Bone marrow (tissue), 2 donors: ENCODE data around the gene ZC3H7B.
A peak's percentile ranks its signal among the peaks of the same experiment; 100 is the strongest.
"Not testable (repeated sequence)": the region's sequence is repeated elsewhere in the genome, so short reads cannot be mapped to it uniquely, and the experiment has no call there.

Experiments used
- DNase-seq, 2 donors: peaks; one replicate each; lab custom pipeline; 2025; lab: John Stamatoyannopoulos, UW

The ZC3H7B gene, protein sequence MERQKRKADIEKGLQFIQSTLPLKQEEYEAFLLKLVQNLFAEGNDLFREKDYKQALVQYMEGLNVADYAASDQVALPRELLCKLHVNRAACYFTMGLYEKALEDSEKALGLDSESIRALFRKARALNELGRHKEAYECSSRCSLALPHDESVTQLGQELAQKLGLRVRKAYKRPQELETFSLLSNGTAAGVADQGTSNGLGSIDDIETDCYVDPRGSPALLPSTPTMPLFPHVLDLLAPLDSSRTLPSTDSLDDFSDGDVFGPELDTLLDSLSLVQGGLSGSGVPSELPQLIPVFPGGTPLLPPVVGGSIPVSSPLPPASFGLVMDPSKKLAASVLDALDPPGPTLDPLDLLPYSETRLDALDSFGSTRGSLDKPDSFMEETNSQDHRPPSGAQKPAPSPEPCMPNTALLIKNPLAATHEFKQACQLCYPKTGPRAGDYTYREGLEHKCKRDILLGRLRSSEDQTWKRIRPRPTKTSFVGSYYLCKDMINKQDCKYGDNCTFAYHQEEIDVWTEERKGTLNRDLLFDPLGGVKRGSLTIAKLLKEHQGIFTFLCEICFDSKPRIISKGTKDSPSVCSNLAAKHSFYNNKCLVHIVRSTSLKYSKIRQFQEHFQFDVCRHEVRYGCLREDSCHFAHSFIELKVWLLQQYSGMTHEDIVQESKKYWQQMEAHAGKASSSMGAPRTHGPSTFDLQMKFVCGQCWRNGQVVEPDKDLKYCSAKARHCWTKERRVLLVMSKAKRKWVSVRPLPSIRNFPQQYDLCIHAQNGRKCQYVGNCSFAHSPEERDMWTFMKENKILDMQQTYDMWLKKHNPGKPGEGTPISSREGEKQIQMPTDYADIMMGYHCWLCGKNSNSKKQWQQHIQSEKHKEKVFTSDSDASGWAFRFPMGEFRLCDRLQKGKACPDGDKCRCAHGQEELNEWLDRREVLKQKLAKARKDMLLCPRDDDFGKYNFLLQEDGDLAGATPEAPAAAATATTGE

DNA sequence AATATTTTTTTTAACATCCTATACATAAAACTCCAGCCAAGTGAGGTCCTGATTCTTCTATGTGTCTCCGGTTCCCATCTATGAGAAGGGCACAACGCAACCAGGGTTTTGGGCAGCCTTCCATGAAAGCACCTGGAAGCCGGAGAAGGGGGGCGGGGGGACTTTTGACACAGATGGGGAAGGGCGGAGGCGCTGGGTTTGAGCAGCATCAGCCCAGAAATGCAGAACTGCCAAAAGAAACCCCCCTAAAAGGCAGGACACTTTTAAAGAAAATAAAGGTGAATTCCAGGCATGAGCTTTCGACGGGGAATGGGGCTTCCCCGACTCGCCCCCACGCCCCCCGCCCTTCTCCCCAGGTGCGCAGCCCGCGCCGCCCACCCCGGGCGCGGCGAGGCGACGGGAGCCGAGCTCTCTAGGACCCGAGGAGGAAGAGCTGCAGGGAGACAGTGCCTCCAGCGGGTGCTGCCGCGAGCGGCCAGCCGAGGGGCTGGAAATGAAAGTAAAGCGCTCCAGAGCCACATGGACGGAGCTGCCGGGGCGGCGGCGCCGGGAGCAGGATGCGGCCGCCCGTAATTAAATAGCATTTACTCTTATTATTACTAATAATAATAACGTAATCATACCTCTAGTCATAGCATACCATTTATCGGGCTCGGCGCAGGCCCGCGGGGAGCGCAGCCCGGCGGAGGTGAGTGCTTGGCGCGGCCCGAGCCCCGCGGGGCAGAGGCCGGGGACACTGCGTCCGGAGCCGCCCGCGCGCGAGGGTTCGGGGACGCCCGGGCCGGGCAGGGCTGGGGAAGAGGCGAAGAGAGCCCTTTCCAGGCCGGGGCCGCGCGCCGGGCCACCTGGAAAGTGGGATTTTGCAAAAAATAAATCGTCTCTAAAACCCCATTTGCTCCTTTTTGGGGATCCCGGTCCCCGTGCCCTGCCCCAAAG, at the start of gene ZC3H7B:
ZC3H7B (plus strand) TSS at position 441 of the 936 bp plus-strand sequence. CDS start 19,136 bp downstream, outside the sequence.
- DNase-seq: peak; percentile 54 to 62

DNA sequence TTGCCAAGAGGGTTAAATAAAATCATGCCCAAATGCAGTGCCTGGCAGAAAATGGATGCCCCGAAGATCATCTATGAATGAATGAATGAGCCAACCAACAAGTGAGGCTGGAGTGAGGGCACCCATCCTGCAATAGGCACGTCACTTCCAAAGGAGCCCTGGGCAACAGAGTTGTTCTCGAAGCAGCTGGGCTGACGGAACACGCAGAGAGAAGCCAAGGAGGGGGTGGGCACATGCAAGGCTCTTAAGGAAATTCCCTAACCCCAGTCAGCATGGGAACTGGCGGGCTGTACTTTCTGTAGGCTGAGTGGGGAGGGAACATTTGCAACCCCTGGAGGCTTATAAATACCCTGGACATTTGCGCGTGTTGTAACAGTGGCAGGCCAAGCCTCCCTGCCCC, 49.0 kb upstream of the ZC3H7B start:
- no peak for DNase-seq

DNA sequence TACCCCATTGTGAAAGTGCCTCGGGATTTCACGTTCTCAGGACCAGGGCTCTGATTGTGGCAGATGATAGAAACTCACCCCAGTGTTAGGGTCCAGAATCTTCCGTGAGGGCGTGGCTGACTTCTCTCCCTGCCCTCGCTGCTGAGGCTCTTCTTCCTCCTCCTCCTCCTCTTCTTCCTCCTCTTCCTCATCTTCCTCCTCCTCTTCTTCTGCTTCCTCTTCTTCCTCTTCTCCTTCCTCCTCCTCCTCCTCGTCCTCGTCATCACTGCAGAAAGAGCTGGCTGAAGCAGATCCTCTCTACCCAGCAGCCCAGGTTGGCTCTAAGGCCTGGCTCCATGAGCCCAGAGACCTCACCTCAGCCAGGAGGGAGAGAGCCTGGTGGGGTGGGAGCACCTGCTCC, 47.1 kb upstream of the ZC3H7B start:
- no peak for DNase-seq

DNA sequence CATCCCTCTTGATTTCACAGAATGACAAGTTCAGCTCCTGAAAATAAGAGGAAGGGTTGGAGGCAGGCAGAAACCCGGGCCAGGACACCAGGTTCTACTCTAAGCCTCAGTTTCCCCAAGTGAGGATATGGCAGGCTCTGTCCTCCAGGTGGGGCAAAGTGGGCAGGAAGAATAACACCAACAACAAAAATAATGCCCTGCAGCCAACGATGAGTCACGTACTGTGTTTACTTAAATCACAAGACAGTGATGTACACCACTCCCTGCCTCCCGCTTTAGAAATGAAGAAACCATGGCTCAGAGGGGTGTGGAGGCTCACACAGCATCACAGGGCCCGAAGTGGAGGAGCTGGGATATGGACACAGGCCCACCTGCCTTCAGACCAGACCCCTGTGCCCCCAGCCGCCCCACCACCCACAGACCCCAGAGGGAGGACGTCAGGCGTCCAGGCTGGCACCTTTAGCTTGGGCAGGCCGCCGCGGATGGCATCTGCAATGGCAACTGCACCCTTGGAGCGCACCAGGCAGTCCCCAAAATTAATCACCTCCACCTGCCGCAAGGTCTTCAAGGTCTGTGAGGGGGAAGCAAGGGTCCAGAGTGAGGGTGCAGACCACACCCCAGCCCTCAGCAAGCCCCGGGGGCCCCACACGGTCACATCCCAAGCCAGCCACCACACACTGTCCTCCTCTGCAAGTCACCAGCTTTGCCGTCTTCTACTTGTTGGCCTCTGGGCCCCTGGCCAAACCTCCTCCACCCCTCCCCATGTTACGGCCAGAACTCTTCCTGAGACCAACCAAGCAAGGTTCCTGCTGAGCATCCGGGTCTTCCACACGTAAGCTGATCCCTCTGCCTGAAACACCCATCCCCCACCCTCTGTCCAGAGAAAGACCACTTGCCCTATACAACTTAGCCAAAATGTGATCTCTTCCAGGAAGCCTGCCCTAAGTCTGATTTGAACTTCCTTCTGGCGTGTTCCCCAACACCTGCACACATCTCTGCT, 44.8 kb upstream of the ZC3H7B start:
- no peak for DNase-seq

DNA sequence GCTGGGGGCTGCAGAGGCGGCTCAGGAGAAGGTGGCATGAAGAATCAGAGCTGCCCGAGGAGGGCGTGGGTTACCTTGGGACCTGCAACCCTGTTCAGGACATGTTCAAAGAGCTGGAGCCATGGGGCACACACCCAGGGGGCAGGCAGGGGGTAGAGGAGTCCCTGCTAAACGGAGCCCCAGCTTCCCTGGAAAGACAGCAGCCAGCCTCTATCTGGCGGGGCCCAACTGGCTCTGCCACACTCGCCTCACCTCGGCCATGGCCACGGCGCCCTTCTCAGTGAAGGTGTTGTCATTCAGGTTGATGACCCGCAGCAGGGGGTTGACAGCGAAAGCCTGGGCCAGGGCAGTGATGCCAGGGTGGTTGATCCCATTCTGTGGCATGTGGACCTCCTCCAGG, 43.6 kb upstream of the ZC3H7B start:
- no peak for DNase-seq

DNA sequence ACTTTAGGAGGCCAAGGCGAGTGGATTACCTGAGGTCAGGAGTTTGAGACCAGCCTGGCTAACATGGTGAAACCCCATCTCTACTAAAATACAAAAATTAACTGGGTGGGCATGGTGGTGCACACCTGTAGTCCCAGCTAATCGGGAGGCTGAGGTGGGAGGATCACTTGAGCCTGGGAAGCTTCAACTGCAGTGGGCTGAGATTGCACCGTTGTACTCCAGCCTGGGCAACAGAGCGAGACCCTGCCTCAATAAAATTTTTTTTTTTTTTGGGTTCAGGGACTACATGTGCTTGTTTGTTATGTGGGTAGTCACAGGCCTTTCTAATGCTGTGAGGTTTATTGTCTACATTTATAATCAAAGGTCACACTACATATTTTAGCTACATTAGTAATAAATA, 41.6 kb upstream of the ZC3H7B start:
- DNase-seq: not testable (repeated sequence)

DNA sequence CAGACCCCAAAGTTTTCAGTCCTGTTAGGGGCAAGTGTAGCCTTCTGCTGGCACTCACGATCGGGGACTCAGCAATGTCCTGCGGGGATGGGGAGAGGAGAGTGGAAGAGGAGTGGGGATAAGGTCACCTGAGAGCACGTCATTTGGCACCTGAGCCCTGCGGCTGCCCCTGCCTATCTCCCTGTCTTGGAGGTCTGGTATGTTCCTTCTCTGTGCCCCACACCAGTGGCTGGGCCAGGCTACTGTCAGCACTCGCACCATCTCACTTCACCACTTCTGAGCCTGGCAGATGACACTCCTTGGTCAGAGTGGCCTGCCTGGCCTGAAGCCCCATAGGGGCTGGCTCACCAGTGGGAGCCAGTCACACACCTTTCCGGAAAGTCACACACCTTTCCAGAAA, 40.5 kb upstream of the ZC3H7B start:
- no peak for DNase-seq

DNA sequence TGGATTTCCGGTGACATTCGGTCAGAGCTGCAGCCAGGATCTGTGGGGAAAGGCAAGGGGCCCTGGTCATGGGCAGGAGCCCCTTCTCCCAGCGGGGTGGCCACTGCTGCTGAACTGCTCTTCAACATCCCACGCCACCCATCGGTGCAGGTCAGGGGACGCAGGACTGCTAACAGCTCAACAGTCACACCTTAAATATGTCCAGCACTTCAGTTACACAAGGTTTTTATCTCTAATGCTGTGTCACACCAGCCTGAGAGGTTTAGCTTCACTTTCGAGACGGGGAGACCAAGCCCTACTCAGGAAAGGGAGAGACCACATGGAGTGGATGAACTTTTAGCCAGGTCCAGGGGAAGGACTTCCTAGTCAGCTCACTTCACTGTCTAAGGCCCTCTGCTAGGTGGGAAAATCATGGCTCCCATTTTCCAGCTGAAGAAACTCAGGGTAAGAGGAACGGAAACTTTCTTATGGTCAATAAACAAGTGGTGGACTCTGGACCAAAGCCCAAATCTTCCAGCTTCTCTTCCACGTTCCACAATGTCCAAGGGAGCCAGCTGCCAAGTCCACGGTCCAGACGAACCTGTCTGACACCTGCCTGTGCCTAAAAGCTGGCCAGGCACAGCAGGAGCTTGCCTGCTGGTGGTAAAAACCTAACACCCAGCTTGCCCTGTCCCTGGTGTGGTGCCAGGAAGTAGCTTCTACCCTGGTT, 39.6 kb upstream of the ZC3H7B start:
- no peak for DNase-seq

DNA sequence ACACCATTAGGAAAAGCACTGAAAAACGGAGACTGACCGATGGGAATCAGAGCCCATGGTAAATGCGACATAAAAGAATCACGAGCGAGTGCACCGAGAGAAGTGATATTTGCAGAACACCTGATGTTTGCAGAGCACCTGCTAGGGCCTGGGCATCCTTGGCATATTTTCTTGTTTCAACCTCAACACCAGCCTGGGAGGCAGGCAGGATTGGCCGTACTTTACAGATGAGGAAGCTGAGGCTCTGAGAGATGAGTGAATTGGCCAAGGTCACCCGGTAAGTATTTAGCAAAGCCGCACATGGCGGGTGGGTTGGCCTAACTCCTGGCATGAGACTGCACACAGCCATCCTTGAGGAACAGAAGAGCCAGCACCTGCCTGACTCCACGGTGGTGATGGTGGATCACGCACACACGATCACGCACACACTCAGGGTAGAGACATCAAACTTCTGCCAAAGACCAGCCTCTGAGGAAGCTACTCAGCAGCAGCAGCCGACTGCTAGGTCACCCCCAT, 39.0 kb upstream of the ZC3H7B start:
- DNase-seq: no peak

DNA sequence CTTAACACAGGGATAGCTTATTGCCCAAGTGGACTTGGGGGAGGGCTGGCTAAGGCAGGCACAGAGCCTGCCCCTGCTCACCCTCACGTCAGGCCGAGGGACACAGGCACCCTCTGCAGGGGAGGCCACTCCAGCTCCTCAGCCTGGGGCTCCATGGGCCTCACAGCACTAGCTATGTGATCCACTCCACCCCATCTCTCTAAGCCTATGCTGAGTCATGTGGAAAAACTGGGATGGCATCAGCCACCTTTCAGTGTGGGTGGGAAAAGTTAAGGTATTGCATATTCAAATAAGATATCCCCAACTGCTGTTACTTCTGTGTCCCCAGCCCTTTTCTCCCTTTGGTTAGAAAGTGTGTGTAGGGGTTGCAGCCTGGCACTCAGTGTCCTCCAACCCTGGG, 37.6 kb upstream of the ZC3H7B start:
- no peak for DNase-seq

DNA sequence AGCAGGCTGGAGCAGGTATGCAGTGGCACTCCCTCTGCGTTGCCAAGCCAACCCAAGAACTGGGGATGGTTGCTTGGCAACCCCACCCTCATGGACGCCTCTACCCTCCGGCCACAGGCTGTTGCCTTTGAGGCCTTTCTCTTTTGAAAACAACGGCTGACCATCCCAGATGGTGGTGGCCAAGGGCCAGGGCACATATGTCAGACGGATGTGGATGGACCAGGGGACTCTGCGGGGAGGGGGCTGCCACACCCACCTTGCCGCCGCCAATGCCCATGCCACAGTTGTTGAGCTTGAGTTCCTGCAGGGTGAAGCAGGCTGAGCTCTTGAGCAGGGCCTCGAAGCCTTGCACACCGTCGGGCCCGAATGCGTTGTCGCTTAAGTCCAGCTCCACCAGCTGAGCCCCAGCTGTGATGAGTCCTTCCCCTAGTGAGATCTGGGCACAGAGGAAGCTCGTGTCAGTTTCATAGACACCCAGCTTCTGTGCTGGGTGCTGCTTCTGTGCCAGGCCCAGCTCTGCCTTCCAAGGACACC, 36.9 kb upstream of the ZC3H7B start:
- no peak for DNase-seq

DNA sequence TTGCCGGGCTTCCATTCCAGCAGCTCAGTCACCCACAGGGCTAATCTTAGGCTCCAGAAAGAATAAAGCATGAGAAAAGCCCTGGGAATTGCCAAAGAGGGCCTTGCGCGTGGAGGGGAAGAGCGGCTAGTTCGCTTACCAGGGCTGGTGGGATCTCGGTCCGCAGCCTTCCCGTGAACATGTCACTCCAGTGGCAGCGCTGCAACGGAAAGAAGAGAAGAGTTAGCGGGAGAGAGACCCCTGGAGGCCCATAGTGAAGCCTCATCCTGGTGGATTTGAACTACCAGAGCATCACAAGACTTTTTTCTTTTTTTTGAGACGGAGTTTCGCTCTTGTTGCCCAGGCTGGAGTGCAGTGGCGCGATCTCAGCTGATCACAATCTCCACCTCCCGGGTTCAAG, 33.4 kb upstream of the ZC3H7B start:
- no peak for DNase-seq

DNA sequence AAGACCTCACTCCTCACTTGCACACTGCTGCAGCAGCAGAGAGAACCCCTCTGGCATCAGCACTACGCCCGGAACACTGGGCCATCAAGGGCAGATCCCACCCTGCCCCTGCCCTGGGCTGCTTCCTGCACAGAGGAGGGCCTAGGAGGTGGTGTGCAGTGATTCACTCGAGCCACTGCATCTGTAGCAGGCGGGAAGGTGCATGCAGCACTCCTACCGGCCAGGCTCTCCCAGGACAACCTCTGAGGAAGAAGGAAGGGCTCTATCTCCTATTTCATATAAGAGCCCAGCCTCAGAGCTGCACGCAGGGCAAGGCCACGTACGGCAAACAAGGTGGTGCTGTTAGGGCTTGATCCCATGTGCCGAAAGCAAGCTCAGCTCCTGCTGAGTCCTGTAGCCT, 29.5 kb upstream of the ZC3H7B start:
- no peak for DNase-seq

DNA sequence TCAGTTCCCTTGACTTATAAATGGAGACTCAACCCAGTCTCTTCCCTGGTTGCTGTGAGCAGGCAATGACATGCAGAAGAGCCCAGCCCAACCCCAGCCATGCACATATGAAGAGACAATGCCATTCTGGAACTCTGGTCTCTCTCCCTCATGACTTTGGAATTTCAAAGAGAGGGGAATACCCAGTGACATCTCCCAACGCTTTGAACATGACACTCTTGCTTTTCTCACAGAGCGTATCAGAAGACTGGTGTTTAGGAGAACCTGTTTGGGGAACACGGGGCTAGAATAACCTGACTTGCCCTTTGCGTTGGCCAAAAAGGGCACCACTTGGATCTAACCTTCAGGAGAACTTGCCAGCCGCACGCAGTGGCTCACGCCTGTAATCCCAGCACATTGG, 28.2 kb upstream of the ZC3H7B start:
- DNase-seq: no peak

DNA sequence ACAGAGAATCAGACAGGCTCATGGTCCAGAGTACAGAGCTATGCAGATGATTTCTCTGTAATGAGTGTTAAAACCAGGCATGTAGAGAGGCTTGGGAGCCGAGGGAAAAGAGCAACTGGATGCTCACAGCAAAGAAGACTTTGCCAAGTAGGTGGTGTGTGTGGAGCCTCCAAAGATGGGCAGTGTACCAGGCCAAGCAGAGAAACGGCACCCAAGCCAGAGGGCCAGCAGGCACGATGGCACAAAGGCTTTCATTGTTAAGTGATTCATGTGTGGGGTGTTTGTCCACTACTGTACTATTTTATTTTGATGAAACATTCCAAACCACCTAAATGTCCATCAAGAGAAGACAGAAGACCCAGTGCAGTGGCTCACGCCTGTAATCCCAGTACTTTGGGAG, 26.5 kb upstream of the ZC3H7B start:
- no peak for DNase-seq

DNA sequence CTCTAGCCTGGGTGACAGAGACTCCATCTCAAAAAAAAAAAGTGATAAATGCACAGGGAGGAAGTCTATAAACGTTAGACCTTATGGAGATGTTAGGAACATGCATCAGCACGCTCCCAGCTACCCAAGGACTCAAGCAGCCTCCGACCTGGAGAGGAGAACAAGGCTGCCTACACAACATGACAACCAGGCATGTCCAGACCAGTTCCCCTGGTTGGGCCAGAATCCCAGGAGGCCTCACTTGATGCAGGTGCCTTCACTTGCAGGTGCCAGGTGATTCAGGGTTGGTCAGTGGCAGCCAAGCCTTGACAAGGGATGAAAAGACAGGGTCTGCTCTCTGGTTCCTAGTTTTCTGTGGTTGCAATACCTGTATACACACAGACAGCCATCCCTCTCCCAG, 21.3 kb upstream of the ZC3H7B start:
- no peak for DNase-seq

DNA sequence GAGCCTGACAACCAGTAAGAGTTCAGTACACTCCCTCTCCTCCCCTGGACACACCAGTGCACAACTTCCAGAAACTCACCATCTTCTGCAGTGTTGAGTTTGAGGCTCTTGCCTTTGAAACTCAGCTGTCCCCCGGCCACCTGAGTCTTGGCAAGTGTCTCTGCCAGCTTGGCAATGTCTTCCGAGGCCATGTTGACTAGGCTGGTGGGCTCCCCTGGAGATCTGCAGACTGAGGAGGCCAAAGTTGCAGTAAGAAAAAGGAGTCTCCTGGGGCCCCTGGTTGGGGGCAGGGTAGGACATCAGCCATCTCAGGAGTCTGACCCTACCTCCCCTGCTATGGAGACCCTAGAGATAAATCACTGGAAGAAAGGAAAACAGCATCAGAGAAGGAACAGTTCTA, 20.5 kb upstream of the ZC3H7B start:
- DNase-seq: no peak

DNA sequence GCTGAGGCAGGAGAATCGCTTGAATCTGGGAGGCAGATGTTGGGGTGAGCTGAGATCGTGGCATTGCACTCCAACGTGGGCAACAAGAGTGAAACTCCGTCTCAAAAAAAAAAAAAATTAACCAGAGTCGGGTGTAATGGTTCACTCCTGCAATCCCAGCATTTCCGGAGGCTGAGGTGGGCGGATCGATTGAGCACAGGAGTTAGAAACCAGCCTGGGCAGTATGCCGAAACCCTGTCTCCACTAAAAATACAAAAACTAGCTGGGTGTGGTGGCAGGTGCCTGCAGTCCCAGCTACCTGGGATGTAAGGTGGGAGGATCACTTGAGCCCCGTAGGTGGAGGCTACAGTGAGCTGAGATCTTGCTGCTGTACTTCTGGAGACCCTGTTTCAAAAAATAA, 16.9 kb upstream of the ZC3H7B start:
- no peak for DNase-seq

DNA sequence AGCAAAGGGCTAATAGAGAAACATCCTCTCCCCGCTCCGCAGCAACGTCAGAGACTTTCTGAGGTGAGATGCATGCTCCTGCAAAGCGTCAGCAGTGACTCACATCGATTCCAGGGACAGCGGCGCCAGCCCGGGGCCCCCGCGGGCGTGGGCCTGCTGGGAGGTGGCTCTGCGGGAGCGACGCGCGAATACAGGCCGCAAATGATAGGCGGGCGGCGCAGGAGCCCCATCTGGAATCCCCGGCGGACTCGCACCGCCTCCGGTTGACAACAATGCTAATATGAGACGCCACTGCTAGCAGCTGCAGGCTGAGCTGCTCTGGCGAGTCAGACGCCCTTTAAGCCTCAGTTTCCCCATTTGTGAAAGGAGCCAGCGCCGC, 15.9 kb upstream of the ZC3H7B start:
- DNase-seq: peak; percentile 24 to 43
